B cell (primary cell): ENCODE results near the gene TTPAL. TPM values are rescaled to one million over a fixed set of nuclear protein-coding genes. Genes with fewer than 3 reads are reported as not detected.
"Not testable (repeated sequence)": the region's sequence is repeated elsewhere in the genome, so short reads cannot be mapped to it uniquely, and the experiment has no call there.

Experiments
- ATAC-seq: fragments of 200-7000 bp; cut with Tn5 transposase; one replicate; pipeline ENCODE4 v1.10.0; 2021; ENCODE audit warnings: low read depth, mild to moderate bottlenecking, moderate number of reproducible peaks, moderate library complexity
- CTCF ChIA-PET: fragments of 350-600 bp; sonication (Branson Sonifier 250); formaldehyde crosslinking; loops from one replicate; lab custom pipeline; 2021; ENCODE audit warnings: antibody characterized with exemption, inconsistent platforms; lab: Charles Lee
- POLR2A ChIA-PET: fragments of 350-600 bp; sonication (Branson Sonifier 250); formaldehyde crosslinking; loops from one replicate; lab custom pipeline; 2021; ENCODE audit warnings: antibody characterized with exemption; lab: Charles Lee
- DNase-seq: peaks from one replicate; pipeline ENCODE4 v3.0.0; 2013
- H2AFZ ChIP-seq: 2 replicates; pipeline ENCODE4 v1.6.1; 2012; ENCODE audit warnings: mild to moderate bottlenecking, low read depth, low read length; ENCODE audit not compliant: insufficient read depth, poor library complexity, severe bottlenecking
- H3K27ac ChIP-seq, 2 donors: 1 replicate in 1 of 2; 2 replicates in 1 of 2; pipeline ENCODE4 v1.5.1; 2012 to 2013; ENCODE audit warnings: low read length in 2 of 2, mild to moderate bottlenecking in 2 of 2, moderate library complexity in 1 of 2
- H3K27me3 ChIP-seq, 4 experiments: fragments of 200-600 bp in 1 of 4; sonication (generic) in 1 of 4; replicated peaks in 1 of 4; 1 replicate in 2 of 4; 2 replicates in 2 of 4; pipeline versions ENCODE4 v1.6.1 to v1.7.0; 2013 to 2016; ENCODE audit warnings: low read length in 3 of 4, mild to moderate bottlenecking in 2 of 4, mixed read lengths in 1 of 4, moderate library complexity in 1 of 4; ENCODE audit not compliant: insufficient read depth in 4 of 4, control insufficient read depth in 3 of 4; ENCODE audit errors: control extremely low read depth in 1 of 4
- H3K36me3 ChIP-seq, 2 experiments: replicated peaks in 1 of 2; 1 replicate in 1 of 2; 2 replicates in 1 of 2; pipeline versions ENCODE4 v1.6.1 to v1.7.1; 2013; ENCODE audit warnings: low read length in 1 of 2; ENCODE audit not compliant: insufficient read depth in 2 of 2, control insufficient read depth in 1 of 2; ENCODE audit errors: control extremely low read depth in 1 of 2, extremely low read depth in 1 of 2
- H3K4me1 ChIP-seq, 2 donors: fragments of 200-600 bp in 1 of 2; sonication (generic) in 1 of 2; 1 replicate in 1 of 2; 2 replicates in 1 of 2; pipeline versions ENCODE4 v1.5.1 to v1.6.1; 2013 to 2017; ENCODE audit warnings: low read length in 2 of 2; ENCODE audit not compliant: control insufficient read depth in 2 of 2, insufficient read depth in 2 of 2
- H3K4me2 ChIP-seq: replicated peaks from 2 replicates; pipeline ENCODE3; 2012; ENCODE audit warnings: mild to moderate bottlenecking, low read depth, low read length; ENCODE audit not compliant: poor library complexity, severe bottlenecking
- H3K4me3 ChIP-seq, 5 experiments: fragments of 200-600 bp in 1 of 5; sonication (generic) in 1 of 5; 1 replicate in 3 of 5; 2 replicates in 2 of 5; pipeline versions ENCODE4 v1.5.1 to v1.7.0; 2011 to 2016; ENCODE audit warnings: low read length in 4 of 5, mild to moderate bottlenecking in 4 of 5, low read depth in 2 of 5, control low read depth in 1 of 5, moderate library complexity in 1 of 5; ENCODE audit not compliant: insufficient read depth in 1 of 5; ENCODE audit errors: control extremely low read depth in 1 of 5, extremely low read depth in 1 of 5
- H3K79me2 ChIP-seq: fragments of 200-600 bp; sonication (generic); one replicate; pipeline ENCODE4 v1.6.0; 2016; ENCODE audit warnings: low read length; ENCODE audit not compliant: control insufficient read depth, insufficient read depth
- H3K9ac ChIP-seq: fragments of 200-600 bp; sonication (generic); 2 replicates; pipeline ENCODE4 v1.6.1; 2017; ENCODE audit warnings: mild to moderate bottlenecking, low read length, moderate library complexity
- H3K9me3 ChIP-seq, 3 donors: one replicate each; pipeline versions ENCODE4 v1.6.1 to v1.7.1; 2013; ENCODE audit warnings: low read length in 2 of 3; ENCODE audit not compliant: control insufficient read depth in 2 of 3, insufficient read depth in 1 of 3; ENCODE audit errors: control extremely low read depth in 1 of 3
- H4K20me1 ChIP-seq: 2 replicates; pipeline ENCODE4 v1.6.0; 2012; ENCODE audit warnings: mild to moderate bottlenecking, low read length; ENCODE audit not compliant: insufficient read depth, control insufficient read depth, poor library complexity, severe bottlenecking
- H3K27ac Mint-ChIP-seq: one replicate; pipeline ENCODE4 v1.8.0; 2021; ENCODE audit warnings: mixed read lengths
- H3K27me3 Mint-ChIP-seq: one replicate; pipeline ENCODE4 v1.8.0; 2021; ENCODE audit warnings: mixed read lengths
- H3K4me1 Mint-ChIP-seq: one replicate; pipeline ENCODE4 v1.8.0; 2021; ENCODE audit warnings: mixed read lengths
- H3K4me3 Mint-ChIP-seq: one replicate; pipeline ENCODE4 v1.8.0; 2021; ENCODE audit warnings: mixed read lengths
- H3K9me3 Mint-ChIP-seq: one replicate; pipeline ENCODE4 v1.8.0; 2022; ENCODE audit warnings: mixed read lengths; ENCODE audit not compliant: insufficient read depth
- EZH2 ChIP-seq: IDR thresholded peaks from 2 replicates; pipeline ENCODE4 v1.6.1; 2012; ENCODE audit warnings: borderline replicate concordance, low read depth, mild to moderate bottlenecking, moderate library complexity, low read length; ENCODE audit not compliant: insufficient read depth, poor library complexity, severe bottlenecking
- WGBS: methylation state at CpG from one replicate; pipeline ENCODE4 v1.1.5; 2013; ENCODE audit warnings: missing lambda C conversion rate; ENCODE audit not compliant: insufficient coverage; 5-methylcytosine and 5-hydroxymethylcytosine counted together
- intact Hi-C: fragments of 100-400 bp; cut with micrococcal nuclease; formaldehyde crosslinking; loops from one replicate; pipeline ENCODE4 v1.10.0; 2022
- polyA plus RNA-seq: library from polyadenylated mRNA; depleted of rRNA; stranded (reverse); fragments of >200 nt; gene quantifications from 2 replicates; pipeline ENCODE4 v1.2.3, GENCODE V29; 2012
- total RNA-seq, 2 donors: library from RNA; stranded (reverse); fragments of 120-200 nt in 1 of 2; gene quantifications; 1 replicate in 1 of 2; 2 replicates in 1 of 2; pipeline versions ENCODE4 v1.2.3 to v1.2.4, GENCODE V29; 2013 to 2022
- TF ChIP-seq, protein P1 (sequence below): fragments of 200-600 bp; IDR thresholded peaks from one replicate; pipeline ENCODE4 v1.8.0; 2022; ENCODE audit warnings: antibody characterized with exemption, mild to moderate bottlenecking

TTPAL gene
- total and polyA plus RNA-seq, 2 donors (not counting 1 experiment from before 2014, with no cell fraction given) = 4.0 to 26.8 TPM

DNA sequence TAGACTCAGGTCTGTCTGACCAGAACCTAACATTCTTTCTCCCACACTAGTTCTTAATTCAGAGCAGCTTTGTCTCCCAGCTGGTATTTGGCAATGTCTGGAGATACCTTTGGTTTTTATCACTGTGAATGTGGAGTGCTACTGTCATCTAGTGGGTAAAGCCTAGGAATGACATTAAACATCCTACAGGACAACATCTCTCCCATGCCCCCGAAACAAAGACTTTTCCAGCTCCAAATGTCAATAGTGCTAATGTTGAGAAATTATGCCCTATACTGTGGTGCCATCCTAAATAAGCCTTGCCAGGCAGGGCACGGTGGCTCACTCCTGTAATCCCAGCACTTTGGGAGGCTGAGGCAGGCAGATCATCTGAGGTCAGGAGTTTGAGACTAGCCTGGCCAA, 4.2 kb upstream of the TTPAL start:
- TF ChIP-seq, protein P1, sequence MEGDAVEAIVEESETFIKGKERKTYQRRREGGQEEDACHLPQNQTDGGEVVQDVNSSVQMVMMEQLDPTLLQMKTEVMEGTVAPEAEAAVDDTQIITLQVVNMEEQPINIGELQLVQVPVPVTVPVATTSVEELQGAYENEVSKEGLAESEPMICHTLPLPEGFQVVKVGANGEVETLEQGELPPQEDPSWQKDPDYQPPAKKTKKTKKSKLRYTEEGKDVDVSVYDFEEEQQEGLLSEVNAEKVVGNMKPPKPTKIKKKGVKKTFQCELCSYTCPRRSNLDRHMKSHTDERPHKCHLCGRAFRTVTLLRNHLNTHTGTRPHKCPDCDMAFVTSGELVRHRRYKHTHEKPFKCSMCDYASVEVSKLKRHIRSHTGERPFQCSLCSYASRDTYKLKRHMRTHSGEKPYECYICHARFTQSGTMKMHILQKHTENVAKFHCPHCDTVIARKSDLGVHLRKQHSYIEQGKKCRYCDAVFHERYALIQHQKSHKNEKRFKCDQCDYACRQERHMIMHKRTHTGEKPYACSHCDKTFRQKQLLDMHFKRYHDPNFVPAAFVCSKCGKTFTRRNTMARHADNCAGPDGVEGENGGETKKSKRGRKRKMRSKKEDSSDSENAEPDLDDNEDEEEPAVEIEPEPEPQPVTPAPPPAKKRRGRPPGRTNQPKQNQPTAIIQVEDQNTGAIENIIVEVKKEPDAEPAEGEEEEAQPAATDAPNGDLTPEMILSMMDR = no peak
- TF ChIP-seq EZH2 = no peak
- no peak overlapping the region for H3K27ac ChIP-seq
- H4K20me1 ChIP-seq = no peaks in the 10 kb centered on the region
- WGBS = 100% methylated on average over 1 of the region's 2 CpGs
- peaks cover 9 to 12% of the 10 kb centered on the region in 2 donors for H3K4me1 ChIP-seq
- ChIA-PET POLR2A (no interaction called here), CTCF (interaction anchor here (1.4 kb wide), 1 partner anchor 87 kb away, joined by 5 read pairs; no protein-coding TSS in a partner anchor)
- no peak overlapping the region for H3K4me3 Mint-ChIP-seq
- no peak overlapping the region for H3K4me2 ChIP-seq
- H3K79me2 ChIP-seq = peaks cover 11% of the 10 kb centered on the region
- H3K9ac ChIP-seq = no peak overlapping the region
- ATAC-seq (no peak), DNase-seq (no peak)
- H3K27ac Mint-ChIP-seq = no peak overlapping the region
- no peaks in the 10 kb centered on the region for H3K9me3 Mint-ChIP-seq
- H3K27me3 Mint-ChIP-seq = peaks cover 9% of the 10 kb centered on the region
- no peak overlapping the region for H3K4me3 ChIP-seq
- H3K36me3 ChIP-seq = no peaks in the 10 kb centered on the region
- intact Hi-C loops = no loop called here
- H3K27me3 ChIP-seq = peaks cover 0 to 3% (median 0%) of the 10 kb centered on the region in 4 experiments
- no peaks in the 10 kb centered on the region for H3K9me3 ChIP-seq
- no peak overlapping the region for H2AFZ ChIP-seq
- peaks cover 14% of the 10 kb centered on the region for H3K4me1 Mint-ChIP-seq

DNA sequence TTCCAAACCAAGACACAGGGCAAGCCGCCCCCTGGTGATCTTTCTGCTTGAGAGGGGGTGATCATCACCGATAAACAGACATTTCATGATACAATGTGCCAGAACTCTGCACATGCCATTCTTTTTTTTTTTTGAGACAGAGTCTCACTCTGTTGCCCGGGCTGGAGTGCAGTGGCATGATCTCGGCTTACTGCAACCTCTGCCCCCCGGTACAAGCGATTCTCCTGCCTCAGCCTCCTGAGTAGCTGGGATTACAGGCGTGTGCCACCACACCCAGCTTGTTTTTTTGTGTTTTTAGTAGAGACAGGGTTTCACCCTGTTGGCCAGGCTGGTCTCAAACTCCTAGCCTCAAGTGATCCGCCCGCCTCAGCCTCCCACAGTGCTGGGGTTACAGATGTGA, 3.4 kb upstream of the TTPAL start:
- H3K9me3 Mint-ChIP-seq, intact Hi-C loops, H3K9ac ChIP-seq, H3K27me3 ChIP-seq, H3K4me3 ChIP-seq, ATAC-seq, H3K4me3 Mint-ChIP-seq, H3K27ac ChIP-seq, H3K9me3 ChIP-seq, H3K36me3 ChIP-seq, H3K27me3 Mint-ChIP-seq, H4K20me1 ChIP-seq, H2AFZ ChIP-seq, H3K4me2 ChIP-seq, POLR2A ChIA-PET, DNase-seq, H3K27ac Mint-ChIP-seq: not testable (repeated sequence)
- WGBS = 98% methylated on average over 7 of the region's 9 CpGs
- H3K4me1 Mint-ChIP-seq = peaks cover 22% of the 10 kb centered on the region
- H3K79me2 ChIP-seq = peaks cover 11% of the 10 kb centered on the region
- H3K4me1 ChIP-seq = peaks cover 13 to 18% of the 10 kb centered on the region in 2 donors
- CTCF ChIA-PET = interaction anchor here (1.4 kb wide), 1 partner anchor 87 kb away, joined by 5 read pairs; no protein-coding TSS in a partner anchor
